HG02840 (cell line): ENCODE results near the gene TMED9.
"Not testable (repeated sequence)": the region's sequence is repeated elsewhere in the genome, so short reads cannot be mapped to it uniquely, and the experiment has no call there.

Experiments used
- ATAC-seq: cut with Tn5 transposase; IDR thresholded peaks from one replicate; pipeline ENCODE4 v1.9.1; 2021; ENCODE audit warnings: mild to moderate bottlenecking, moderate library complexity, moderate number of reproducible peaks; ENCODE audit not compliant: unreplicated experiment, low FRiP score

The TMED9 gene

DNA sequence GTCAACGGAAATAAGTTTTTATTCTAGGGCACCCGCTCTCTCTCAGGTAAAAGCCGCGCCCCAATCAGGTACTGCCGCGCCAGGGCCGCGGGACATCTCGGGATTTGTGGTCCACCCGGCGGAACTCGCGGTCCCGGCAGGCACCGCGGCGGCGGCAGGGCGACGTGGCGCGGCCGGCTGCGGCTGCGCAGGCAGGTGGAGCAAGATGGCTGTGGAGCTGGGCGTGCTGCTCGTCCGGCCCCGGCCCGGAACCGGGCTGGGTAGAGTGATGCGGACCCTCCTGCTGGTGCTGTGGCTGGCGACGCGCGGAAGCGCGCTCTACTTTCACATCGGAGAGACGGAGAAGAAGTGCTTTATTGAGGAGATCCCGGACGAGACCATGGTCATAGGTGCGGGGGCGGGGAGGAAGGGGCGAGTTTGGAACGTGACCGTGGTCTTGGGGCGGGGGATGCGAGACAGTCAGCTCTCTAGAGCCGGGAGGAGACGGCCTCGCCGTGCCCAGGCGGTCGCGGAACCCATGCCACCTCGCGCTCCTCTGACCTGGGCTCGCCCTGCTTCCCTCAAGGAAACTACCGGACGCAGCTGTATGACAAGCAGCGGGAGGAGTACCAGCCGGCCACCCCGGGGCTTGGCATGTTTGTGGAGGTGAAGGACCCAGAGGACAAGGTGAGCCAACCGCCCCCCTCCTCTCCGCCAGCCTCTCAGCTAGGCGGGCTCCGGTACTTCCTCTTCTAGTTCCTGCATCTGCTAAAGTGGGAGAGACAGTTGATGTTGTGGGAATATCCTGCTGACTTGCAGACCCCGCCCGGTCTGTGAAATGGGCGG lies at the start of gene TMED9:
TMED9 (plus strand) TSS at position 194 of the 825 bp plus-strand sequence; CDS start at position 206, 12 bp downstream.
- peak; percentile 90 for ATAC-seq

DNA sequence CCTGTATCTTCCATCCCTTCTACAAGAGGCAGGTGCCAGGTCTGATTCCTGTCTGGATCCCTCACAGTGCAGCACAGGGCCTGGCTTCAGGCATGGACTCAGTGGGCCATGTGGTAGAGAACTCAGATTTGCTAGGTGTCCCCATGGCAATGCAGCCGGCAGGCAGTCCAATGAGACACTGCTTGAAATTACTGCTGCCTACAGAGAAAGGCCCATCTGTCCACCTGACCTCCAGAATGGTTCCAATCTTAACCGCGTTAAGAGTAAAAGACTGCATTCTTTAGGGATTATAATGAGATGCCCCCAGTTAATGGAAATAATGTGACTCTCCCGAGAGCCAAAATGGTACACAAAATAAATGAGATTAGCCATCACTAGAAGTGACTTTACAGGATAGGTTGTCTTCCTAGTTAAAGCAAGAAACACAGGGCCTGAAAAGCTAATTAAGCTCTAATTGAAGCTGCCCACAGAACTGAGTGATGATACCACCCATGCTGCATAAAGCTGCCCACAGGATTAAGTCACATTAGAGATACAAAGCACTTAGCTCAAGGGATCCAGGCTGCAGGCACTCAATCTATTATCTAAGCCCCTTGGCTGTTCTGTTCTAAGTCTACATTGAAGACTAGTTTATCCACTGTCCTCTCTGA lies 49.1 kb upstream of the TMED9 start:
- ATAC-seq: no peak

DNA sequence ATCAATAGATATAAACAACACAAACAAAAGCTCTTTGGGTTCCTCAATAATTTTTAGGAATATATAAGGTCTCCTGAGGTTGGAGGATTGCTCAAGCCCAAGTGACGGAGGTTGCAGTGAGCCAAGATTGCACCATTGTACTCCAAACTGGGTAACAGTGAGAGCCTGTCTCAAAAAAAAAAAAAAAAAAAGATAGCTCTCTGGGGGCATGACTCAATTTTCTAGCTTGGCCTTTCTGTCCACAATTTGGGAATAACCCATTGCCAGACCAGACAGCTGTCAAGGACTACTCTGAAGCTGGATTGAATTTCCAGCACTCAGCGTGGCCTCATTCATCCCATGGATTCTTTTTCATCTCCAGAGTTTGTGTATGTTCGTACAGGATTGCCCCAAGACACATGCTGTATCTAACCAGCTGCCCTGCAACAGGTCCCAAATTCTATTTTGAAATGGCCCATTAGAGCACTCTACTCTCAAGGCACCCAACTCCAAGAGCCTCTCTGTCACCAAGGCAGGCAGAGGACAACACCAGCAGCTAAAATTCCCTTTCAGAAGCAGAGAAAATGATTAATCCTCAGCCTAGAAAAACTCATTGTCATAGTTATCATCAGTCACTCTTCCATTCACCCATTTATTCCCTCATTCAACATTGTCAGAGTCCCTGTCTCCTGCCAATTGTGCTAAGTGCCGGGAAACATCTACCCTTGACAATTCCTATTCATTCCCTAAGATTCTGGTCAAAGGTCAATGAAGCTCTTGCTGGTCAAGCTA lies 46.3 kb upstream of the TMED9 start:
- no peak for ATAC-seq

DNA sequence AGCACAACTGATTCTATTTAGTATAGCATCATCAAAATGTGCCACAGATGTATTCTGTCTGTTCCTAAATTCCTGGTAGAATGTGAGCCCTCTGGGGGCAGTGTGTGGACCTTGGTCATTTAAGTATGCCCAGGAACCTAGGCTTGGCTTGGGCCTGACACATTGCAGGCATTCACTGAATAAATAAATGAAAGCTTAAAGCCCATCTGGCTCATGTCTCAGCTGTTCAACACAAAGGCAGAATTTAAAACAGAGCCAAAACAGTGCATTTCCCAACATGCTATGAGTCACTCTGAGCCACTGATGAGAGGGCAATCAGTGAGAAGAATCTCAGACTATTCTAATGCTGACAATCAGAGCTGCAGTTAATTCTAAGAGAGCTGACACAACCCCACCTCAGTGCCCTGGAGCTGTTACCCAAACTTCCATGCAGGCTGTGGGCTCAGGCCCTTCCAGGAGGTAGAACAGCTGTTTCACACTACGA lies 45.7 kb upstream of the TMED9 start:
- no peak for ATAC-seq

DNA sequence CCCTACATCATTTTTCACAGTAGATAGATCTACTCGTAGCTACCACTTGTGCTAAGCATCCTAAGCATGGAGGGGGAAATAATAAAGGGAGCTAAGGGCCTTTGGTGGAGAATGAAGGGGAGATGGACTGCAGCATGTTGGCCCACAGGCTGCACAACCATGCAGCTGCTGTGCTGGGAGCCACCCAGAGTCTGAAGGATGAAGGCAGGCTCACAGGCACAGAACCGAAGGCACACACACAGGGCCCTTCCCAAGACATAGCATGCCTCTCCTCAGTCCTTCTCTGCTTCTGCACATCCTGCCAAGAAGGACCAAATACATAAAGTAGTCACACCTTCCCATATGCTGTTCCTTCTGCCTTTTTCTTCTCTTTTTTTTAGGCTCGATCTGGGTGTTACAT lies 44.3 kb upstream of the TMED9 start:
- ATAC-seq: no peak

DNA sequence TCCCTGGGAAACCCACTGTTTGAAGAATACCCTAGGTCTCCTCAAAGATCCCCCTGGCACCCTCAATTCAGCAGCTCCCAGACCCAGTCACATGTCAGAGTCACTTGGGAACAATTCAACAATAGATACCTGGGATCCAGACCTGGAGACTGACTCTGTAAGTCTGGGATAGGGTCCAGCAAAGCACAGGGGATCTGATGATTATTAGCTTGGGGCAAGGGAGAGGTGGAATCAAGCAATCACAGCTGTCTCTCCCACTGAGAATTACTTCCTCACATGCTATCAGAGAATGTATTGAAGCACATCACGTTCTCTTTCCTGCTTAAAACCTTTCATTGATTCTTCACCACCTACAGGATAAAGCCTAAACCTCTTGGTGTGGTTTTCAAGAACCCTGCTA lies 43.5 kb upstream of the TMED9 start:
- ATAC-seq: no peak

DNA sequence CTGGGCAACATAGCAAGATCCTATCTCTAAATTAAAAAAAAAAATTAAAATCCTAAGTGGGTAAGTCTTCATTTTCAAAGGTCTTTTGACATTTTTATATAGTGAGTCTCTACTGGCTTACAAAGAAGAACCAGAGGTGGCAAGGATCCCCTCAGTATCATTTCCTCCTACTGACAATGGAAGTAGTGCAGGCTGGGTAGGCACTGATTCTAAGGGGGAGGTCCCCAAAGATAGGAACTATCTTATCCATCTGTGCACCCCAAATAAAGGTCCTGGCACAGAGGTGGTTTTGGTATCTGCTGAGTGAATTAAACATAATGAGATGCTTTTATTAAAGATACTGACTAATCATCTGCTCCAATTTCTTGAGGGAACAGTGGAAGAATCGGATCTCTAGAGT lies 41.9 kb upstream of the TMED9 start:
- no peak for ATAC-seq

DNA sequence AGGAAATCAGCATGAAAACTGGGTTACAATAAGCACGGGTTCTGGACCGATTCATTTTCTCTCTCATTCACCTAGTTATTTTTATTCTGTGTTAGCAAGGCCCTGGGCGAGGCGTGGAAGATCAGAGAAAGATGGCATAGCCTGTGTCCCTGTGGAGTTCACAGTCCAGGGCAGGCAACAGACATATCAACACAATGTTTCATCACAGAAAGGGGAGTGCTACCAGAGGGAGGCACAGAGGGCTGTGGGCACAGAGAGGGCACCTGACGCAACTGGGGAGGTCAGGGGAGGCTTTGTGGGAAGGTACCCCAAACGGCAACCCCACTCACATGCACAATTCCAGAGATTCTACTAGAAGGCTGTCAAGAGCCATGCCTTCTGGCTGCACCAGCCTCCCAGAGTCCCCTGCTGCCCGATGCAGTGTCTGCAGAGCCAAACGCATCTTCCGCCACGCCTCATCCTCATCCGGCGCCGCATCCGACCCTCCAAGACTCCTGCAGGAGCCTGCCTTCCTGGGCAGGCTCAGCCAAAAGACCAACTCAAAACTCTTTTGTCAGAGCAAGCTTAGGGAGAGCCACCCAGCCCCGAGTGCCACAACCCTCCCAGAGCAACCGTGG lies 39.1 kb upstream of the TMED9 start:
- no peak for ATAC-seq

DNA sequence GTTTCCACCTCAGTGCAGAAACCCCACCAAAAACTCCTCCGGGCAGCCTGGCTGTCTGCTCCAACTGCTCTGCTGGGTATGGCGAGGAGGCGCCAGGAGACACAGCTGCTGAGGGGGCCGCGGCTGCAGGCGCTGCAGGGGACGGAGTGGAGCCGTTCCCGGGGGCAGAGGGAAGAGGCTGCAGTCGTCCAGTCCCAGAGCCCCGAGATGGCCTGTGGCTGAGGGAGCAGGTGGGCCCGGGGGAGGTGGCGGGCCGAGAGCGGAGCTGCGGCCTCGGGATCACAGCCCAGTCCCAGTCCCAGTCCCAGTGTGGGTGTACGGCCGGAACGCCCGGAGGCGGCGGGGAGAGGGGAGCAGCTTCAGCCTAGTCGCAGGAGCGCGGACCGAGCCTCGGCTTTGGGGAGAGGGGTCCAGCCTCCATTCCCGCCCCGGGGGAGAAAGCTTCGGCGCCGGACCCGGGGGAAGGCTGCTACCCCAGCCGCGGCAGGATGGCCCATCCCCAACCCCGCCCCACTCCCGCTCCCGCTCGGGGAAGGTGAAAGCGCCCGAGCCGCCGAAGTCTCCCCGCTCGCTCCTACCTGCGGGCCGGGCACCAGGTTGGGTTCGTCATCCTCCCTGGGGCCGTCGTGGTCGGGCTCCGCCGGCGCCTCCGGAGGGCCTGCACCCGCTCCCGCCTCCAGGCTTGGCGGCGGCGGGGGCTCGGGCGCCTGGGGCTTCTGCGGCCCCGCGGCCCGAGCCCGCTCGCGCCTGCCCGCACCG lies 38.2 kb upstream of the TMED9 start:
- peak; percentile 35 for ATAC-seq

DNA sequence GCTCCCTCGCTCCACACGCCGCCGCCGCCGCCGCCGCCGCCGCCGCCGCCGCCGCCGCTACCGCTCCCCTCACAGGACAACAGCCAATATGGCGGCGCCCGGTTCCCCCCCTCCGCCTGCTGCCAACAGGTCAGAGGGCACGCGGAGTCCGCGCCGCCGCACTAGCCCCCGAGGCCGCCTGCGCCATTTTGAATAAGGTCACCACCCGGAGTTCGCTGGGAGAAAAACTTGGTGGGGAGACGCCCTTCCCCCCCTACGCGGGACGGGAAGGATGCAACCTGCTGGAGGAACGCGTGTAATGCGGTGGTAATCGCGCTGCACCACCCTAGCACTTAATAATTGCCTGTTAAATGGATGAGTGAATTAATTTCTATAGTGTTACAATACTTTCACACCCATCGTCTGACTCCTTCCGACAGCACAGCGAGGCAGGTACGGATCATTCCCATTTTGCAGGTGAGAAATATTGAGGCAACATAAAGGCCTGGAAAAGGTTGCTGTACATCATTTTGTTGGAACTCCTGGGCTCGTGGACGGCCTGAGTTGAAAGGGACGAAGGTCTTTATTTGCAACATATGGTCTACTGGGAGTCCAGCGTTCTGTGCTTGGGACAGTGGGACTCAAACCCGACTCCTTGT lies 37.4 kb upstream of the TMED9 start, which contains the start of gene FAM193B:
FAM193B (minus strand) TSS at position 90 of the 638 bp plus-strand sequence. CDS start 105 bp downstream, outside the sequence.
- ATAC-seq: peak; percentile 86

DNA sequence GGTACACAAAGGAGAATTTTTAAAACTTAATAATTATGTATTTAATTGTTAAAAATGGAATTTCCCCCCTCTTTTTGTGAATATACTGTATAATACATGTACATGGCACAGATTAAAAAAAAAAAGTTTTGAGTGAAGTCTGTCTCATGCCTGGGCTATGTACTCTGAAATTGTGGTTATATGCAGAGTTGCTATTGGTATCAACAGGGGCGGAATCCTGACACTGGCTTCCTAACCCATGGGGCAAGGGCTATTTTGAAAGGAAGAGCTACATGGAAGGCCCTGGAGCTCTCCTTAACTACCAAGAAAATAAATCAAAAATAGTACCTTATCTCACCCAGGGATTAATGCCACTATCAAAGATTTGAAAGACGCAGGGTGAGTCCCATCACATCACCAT lies 36.8 kb upstream of the TMED9 start:
- ATAC-seq: no peak

DNA sequence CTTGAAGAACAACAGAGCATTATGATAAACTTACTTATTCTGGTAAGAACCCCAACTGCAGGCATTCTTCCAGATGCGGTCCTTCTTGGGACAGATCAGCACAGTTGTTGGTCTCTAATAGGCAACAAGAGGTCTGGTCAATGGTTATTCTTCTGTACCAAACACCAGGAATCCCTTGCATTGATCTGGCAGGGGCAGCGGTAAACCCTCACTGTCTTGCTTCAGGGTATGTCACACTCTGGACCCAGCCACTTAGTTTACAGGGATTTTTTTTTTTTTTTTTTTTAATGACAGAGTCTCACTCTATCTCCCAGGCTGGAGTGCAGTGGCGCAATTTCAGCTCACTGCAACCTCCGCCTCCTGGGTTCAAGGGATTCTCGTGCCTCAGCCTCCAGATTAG lies 36.3 kb upstream of the TMED9 start:
- ATAC-seq: no peak

DNA sequence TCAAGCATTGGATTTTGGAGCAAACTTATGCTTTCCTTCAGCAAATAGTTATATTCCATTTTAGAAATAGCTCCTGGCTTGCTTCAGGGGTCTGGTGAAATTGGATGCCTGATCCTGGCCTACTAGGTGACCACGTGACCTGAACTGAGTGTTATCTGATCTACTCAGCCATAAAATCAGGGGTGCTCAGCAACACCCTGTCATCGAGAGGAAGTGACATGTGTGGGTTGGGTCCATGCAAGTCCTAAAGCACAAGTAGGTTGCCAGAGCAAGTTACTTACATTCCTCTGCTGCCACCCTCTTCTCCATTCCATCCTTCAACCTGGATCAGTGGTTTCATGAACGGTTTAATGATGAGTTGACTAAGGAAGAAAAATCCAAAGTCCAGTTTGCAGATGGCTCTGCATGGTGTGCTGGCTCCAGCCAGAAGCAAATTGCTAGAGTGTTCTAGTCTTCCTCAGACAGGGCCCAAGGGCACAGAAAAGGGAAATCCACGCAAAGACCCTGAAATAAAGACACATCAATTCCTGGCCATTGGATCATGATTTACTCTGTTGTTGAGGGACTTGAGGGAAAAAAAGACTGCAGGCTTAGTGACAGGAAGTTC lies 34.9 kb upstream of the TMED9 start:
- ATAC-seq: no peak

DNA sequence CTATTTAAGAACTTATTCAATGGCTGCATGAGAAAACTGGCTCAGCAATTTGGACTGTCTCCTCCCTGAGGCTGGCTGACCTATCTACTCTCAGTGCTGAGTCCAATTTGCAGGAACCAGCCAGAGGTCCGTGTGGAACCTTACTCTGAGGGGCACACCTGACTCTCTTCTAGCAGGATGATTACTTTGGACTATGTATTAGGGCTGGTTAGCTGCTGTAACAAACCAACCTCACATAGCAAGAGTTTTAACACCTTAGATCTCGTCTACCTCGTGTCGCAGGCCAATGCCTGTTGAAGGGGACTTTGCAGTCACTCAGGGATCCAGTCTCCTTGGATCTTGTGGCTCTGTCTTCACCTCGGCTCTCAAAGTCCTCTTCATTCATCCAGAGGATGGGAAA lies 34.2 kb upstream of the TMED9 start:
- no peak for ATAC-seq

DNA sequence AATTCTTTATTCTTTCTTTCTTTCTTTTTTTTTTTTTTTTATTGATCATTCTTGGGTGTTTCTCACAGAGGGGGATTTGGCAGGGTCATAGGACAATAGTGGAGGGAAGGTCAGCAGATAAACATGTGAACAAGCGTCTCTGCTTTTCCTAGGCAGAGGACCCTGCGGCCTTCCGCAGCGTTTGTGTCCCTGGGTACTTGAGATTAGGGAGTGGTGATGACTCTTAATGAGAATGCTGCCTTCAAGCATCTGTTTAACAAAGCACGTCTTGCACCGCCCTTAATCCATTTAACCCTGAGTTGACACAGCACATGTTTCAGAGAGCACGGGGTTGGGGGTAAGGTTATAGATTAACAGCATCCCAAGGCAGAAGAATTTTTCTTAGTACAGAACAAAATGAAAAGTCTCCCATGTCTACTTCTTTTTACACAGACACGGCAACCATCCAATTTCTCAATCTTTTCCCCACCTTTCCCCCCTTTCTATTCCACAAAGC lies 32.5 kb upstream of the TMED9 start:
- ATAC-seq: not testable (repeated sequence)

DNA sequence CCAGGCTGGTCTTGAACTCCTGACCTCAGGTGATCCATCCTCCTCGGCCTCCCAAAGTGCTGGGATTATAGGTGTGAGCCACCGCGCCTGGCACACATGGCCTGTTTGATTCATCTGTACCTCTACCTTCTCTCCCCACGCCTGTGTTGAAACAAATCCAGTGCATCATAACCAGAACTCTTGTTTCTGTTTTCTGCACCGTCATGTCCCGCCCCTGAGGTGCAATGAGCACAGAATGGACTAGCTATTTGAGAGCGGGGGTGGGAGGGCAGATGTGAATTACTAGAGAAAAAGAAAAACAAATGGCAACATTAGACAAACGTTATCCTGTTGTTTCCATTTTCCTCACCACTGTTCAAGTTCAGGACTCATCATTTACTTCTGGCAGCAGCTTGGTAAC lies 27.0 kb upstream of the TMED9 start:
- no peak for ATAC-seq

DNA sequence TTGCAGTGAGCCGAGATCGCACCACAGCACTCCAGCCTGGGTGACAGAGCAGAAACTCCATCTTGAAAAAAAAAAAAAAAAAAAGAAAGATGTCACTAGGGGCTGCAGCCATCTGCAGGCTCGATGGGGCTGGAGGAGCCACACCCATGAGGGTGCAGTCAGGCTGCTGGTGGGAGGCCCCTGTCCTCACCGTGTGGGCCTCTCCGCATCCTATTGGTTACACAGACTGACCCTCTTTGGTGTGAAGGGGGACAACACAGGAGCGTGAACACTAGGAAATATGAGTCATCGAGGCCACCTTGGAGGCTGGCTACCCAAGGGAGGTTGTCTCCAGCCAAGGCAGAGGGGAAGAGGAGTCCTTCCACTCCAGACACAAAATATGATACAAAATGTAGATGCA lies 23.7 kb upstream of the TMED9 start:
- no peak for ATAC-seq

DNA sequence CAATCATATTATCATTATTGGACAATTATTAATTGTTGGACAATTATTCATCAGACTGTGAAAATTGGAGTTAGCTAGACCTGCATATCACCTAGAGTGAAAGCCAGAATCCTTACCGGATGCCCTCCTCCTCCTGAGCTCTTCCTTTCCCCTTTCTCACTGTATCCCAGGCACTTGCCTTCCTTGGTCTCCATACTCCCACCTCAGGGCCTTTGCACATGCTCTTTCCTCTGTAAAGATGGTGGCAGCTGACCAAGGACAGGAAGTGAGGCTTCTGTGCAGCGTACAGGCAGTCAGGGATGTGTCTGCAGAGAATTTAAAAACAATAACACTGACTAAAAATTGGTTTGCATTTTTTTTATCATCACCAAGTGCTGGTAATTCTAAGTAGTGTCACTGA lies 22.1 kb upstream of the TMED9 start:
- ATAC-seq: no peak

DNA sequence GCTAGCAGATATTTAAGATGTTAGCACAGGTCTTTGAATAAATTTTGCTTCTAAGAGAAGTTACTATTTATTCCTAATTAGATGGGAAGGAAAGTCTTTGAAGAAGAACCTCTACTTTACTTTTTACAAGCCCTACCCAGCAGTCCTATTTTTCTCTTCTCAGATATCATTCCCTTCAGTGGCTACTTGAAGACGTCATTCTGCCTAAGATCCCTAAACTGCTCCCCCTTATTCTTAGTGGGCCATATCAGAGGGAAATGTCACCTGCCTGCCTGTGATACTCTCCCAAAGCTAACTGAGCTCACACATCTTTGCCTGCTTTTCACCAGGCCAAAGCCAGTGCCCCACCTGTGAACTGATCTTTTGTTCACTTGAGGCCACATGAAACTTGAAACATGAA lies 16.5 kb upstream of the TMED9 start:
- ATAC-seq: no peak
